ENCODE results near the gene LRRC61. TPM values are rescaled to one million over a fixed set of nuclear protein-coding genes. Genes with fewer than 3 reads are reported as not detected.
"Not testable (repeated sequence)": the region's sequence is repeated elsewhere in the genome, so short reads cannot be mapped to it uniquely, and the experiment has no call there.

LRRC61 gene
- total RNA-seq, 1 experiment from 2014 or later: not detected

GRCh38 chr7:150383710-150384397 lies 60.7 kb downstream of the LRRC61 start:
- DNase-seq (ENCODE audit: low read depth): no peak

- no peak for DNase-seq (ENCODE audit: low read depth)
Observed at GRCh38 chr7:150384406-150385301, 61.5 kb downstream of the LRRC61 start.

- no peak for DNase-seq (ENCODE audit: low read depth)
Observed at GRCh38 chr7:150385302-150385723, 62.2 kb downstream of the LRRC61 start.

- not testable (repeated sequence) for DNase-seq (ENCODE audit: low read depth)
Observed at GRCh38 chr7:150385884-150386283, 62.7 kb downstream of the LRRC61 start.

Other genes with a start within 250 kb of the LRRC61 start
- 0.07 TPM in 1 of 2 replicates, not detected in the other for gene ACTR3C, start 190 bp downstream of the LRRC61 start, total RNA-seq (2014; rRNA removed; shearing (Covaris generic))
- gene RARRES2, start 18.3 kb downstream of the LRRC61 start, total RNA-seq (2014; rRNA removed; shearing (Covaris generic)): 1.1 and 1.7 TPM in 2 replicates
- gene REPIN1, start 45.5 kb downstream of the LRRC61 start, total RNA-seq (2014; rRNA removed; shearing (Covaris generic)): 103 and 155 TPM in 2 replicates
- 2.5 and 5.3 TPM in 2 replicates for gene ZNF775, start 56.0 kb downstream of the LRRC61 start, total RNA-seq (2014; rRNA removed; shearing (Covaris generic))
- not detected in 2 replicates for gene GIMAP8, start 127.3 kb downstream of the LRRC61 start, total RNA-seq (2014; rRNA removed; shearing (Covaris generic))
- gene GIMAP7, start 191.5 kb downstream of the LRRC61 start, total RNA-seq (2014; rRNA removed; shearing (Covaris generic)): not detected in 2 replicates
- gene GIMAP4, start 244.0 kb downstream of the LRRC61 start, total RNA-seq (2014; rRNA removed; shearing (Covaris generic)): not detected in 2 replicates